Neural cell (in vitro differentiated cells): ENCODE data around the gene GNG7. TPM values are rescaled to one million over a fixed set of nuclear protein-coding genes. Genes with fewer than 3 reads are reported as not detected.

ENCODE experiments used
- H2AFZ ChIP-seq: fragments of 200-600, 300-800 bp; sonication (generic), shearing (Covaris generic); 2 replicates; pipeline ENCODE4 v1.6.0; 2014; ENCODE audit warnings: low read depth, mild to moderate bottlenecking, antibody characterized with exemption, low read length, moderate library complexity
- H3F3A ChIP-seq: fragments of 200-600 bp; shearing (Covaris generic); 2 replicates; pipeline ENCODE4 v1.6.1; 2016; ENCODE audit warnings: mild to moderate bottlenecking, moderate library complexity, mixed read lengths, antibody characterized with exemption, low read length; ENCODE audit not compliant: insufficient read depth, poor library complexity, severe bottlenecking
- H3K27ac ChIP-seq: fragments of 200-600, 300-800 bp; sonication (generic), shearing (Covaris generic); 2 replicates; pipeline ENCODE4 v1.5.1; 2014; ENCODE audit warnings: mild to moderate bottlenecking, low read length, moderate library complexity
- H3K27me3 ChIP-seq: fragments of 300-800, 200-600 bp; sonication (generic), shearing (Covaris generic); 2 replicates; pipeline ENCODE4 v1.6.0; 2014; ENCODE audit warnings: mild to moderate bottlenecking, low read depth, low read length, moderate library complexity; ENCODE audit not compliant: insufficient read depth
- H3K36me3 ChIP-seq: fragments of 300-800, 200-600 bp; sonication (generic), shearing (Covaris generic); 2 replicates; pipeline ENCODE4 v1.5.1; 2014; ENCODE audit warnings: mild to moderate bottlenecking, antibody characterized with exemption, low read length, moderate library complexity; ENCODE audit not compliant: insufficient read depth
- H3K4me2 ChIP-seq: fragments of 300-800, 200-600 bp; sonication (generic), shearing (Covaris generic); 2 replicates; pipeline ENCODE4 v1.6.0; 2014; ENCODE audit warnings: mild to moderate bottlenecking, low read length
- H3K4me3 ChIP-seq: fragments of 300-800, 200-600 bp; sonication (generic), shearing (Covaris generic); 2 replicates; pipeline ENCODE4 v1.5.1; 2014; ENCODE audit warnings: mild to moderate bottlenecking, low read length, moderate library complexity
- H3K79me2 ChIP-seq: fragments of 200-600 bp; shearing (Covaris generic); replicated peaks from 2 replicates; pipeline ENCODE4 v1.6.0; 2014; ENCODE audit warnings: mild to moderate bottlenecking, low read length, moderate library complexity; ENCODE audit not compliant: insufficient read depth
- H3K9ac ChIP-seq: fragments of 300-800, 200-600 bp; sonication (generic), shearing (Covaris generic); 2 replicates; pipeline ENCODE4 v1.6.1; 2016; ENCODE audit warnings: mild to moderate bottlenecking, low read length, mixed read lengths
- H3K9me2 ChIP-seq: fragments of 200-600 bp; shearing (Covaris generic); 2 replicates; pipeline ENCODE4 v1.6.1; 2016; ENCODE audit warnings: mild to moderate bottlenecking, low read length, mixed read lengths; ENCODE audit not compliant: insufficient read depth
- H3K9me3 ChIP-seq: fragments of 200-600, 300-800 bp; sonication (generic), shearing (Covaris generic); 2 replicates; pipeline ENCODE4 v1.6.1; 2016; ENCODE audit warnings: mild to moderate bottlenecking, mixed run types, low read length, moderate library complexity, mixed read lengths
- H4K20me1 ChIP-seq: fragments of 200-600 bp; shearing (Covaris generic); 2 replicates; pipeline ENCODE4 v1.6.1; 2016; ENCODE audit warnings: mild to moderate bottlenecking, mixed run types; ENCODE audit not compliant: insufficient read depth
- CTCF ChIP-seq: fragments of 450-650 bp; IDR thresholded peaks from 2 replicates; pipeline ENCODE4 v1.5.1; 2014; ENCODE audit warnings: antibody characterized with exemption, mild to moderate bottlenecking, moderate library complexity; ENCODE audit not compliant: poor library complexity, severe bottlenecking
- EP300 ChIP-seq: fragments of 450-650 bp; conservative IDR thresholded peaks from 2 replicates; pipeline ENCODE4 v1.6.1; 2014; ENCODE audit warnings: antibody characterized with exemption, mild to moderate bottlenecking, moderate library complexity; ENCODE audit not compliant: poor library complexity, severe bottlenecking
- EZH2 ChIP-seq: fragments of 200-600, 300-800 bp; shearing (Covaris generic), sonication (generic); IDR thresholded peaks from 2 replicates; pipeline ENCODE4 v1.6.1; 2014; ENCODE audit warnings: antibody characterized with exemption, low read length, borderline replicate concordance, mild to moderate bottlenecking; ENCODE audit not compliant: insufficient read depth, poor library complexity, severe bottlenecking
- MXI1 ChIP-seq: fragments of 450-650 bp; conservative IDR thresholded peaks from 2 replicates; pipeline ENCODE4 v1.6.1; 2014; ENCODE audit warnings: antibody characterized with exemption, mild to moderate bottlenecking; ENCODE audit not compliant: poor library complexity, severe bottlenecking
- POLR2AphosphoS5 ChIP-seq: IDR thresholded peaks from 2 replicates; pipeline ENCODE4 v1.6.1; 2012
- RAD21 ChIP-seq: fragments of 450-650 bp; conservative IDR thresholded peaks from 2 replicates; pipeline ENCODE4 v1.6.1; 2014; ENCODE audit warnings: antibody characterized with exemption, mild to moderate bottlenecking, moderate library complexity
- REST ChIP-seq: IDR thresholded peaks from 2 replicates; pipeline ENCODE4 v1.6.1; 2012; ENCODE audit warnings: borderline replicate concordance
- SMC3 ChIP-seq: fragments of 450-650 bp; conservative IDR thresholded peaks from 2 replicates; pipeline ENCODE4 v1.6.1; 2014; ENCODE audit warnings: antibody characterized with exemption, mild to moderate bottlenecking, moderate library complexity; ENCODE audit not compliant: poor library complexity
- TAF1 ChIP-seq: IDR thresholded peaks from 2 replicates; pipeline ENCODE4 v1.6.1; 2012; ENCODE audit warnings: low read depth
- polyA plus RNA-seq: library from polyadenylated mRNA; depleted of rRNA; stranded (reverse); fragments of >200 nt; gene quantifications from 2 replicates; pipeline ENCODE4 v1.2.3, GENCODE V29; 2014

Gene GNG7
- polyA plus RNA-seq, 1 donor from 2014 or later, result 3.0 TPM

- Histone ChIP-seq H3F3A (peaks cover 6% of the 10 kb centered on the region), H3K9ac (no peak overlapping the region), H2AFZ (no peak overlapping the region), H3K36me3 (no peaks in the 10 kb centered on the region), H3K9me2 (no peaks in the 10 kb centered on the region), H3K4me3 (no peak overlapping the region), H3K9me3 (no peaks in the 10 kb centered on the region), H3K79me2 (no peaks in the 10 kb centered on the region), H4K20me1 (no peaks in the 10 kb centered on the region), H3K27ac (no peak overlapping the region), H3K4me2 (no peak overlapping the region), H3K27me3 (no peaks in the 10 kb centered on the region)
- no peak for TF ChIP-seq EZH2
- TF ChIP-seq MXI1, result no peak
- no peak for TF ChIP-seq POLR2AphosphoS5
- TF ChIP-seq CTCF, result no peak
- no peak for TF ChIP-seq REST
Measured at GRCh38 chr19:2556221-2557092, 146.0 kb downstream of the GNG7 start.

- H3K4me3 ChIP-seq, result no peak overlapping the region
- H3K27me3 ChIP-seq, result no peaks in the 10 kb centered on the region
- H3K9me3 ChIP-seq, result no peaks in the 10 kb centered on the region
- no peak overlapping the region for H3K9ac ChIP-seq
- H4K20me1 ChIP-seq, result no peaks in the 10 kb centered on the region
- no peaks in the 10 kb centered on the region for H3K9me2 ChIP-seq
- no peaks in the 10 kb centered on the region for H3K36me3 ChIP-seq
- no peak overlapping the region for H3K4me2 ChIP-seq
- peaks cover 6% of the 10 kb centered on the region for H3F3A ChIP-seq
- H3K27ac ChIP-seq, result no peak overlapping the region
- H3K79me2 ChIP-seq, result no peaks in the 10 kb centered on the region
- H2AFZ ChIP-seq, result no peak overlapping the region
- TF ChIP-seq TAF1 (no peak), REST (no peak), EZH2 (no peak), RAD21 (no peak), POLR2AphosphoS5 (no peak), EP300 (no peak), MXI1 (no peak), CTCF (no peak), SMC3 (no peak)
Measured at GRCh38 chr19:2555422-2556220, 146.9 kb downstream of the GNG7 start.
